ENCODE measurements around the gene MRPL16.

The MRPL16 gene

DNA sequence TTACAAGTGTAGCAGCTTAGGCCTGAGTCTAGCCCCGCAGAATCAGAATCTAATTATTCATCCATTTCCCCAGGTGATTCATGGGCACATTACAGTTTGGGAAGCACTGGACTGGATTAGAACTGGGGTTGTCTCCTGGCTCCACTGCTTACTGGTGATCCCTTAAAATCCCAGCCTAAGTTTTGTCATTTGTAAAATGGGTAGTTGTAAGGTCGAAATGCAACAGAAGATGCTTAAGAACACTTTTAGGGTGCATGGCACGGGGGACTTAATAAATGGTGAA, 54.1 kb downstream of the MRPL16 start:
- TF ChIP-seq ZNF558 (tag by site-specific recombination; IDR thresholded peaks at IDR 0.05): no peak
- TF ChIP-seq MYNN (tag by site-specific recombination; IDR thresholded peaks at IDR 0.05; ENCODE audit: borderline replicate concordance): no peak
- TF ChIP-seq ZNF121 (tag by site-specific recombination; IDR thresholded peaks at IDR 0.05): no peak
- TF ChIP-seq ZBTB26 (tag by site-specific recombination; optimal IDR thresholded peaks at IDR 0.05): no peak
- TF ChIP-seq KLF7 (tag by site-specific recombination; IDR thresholded peaks at IDR 0.05; ENCODE audit: borderline replicate concordance): no peak
- no peak for TF ChIP-seq RBAK (tag by site-specific recombination; IDR thresholded peaks at IDR 0.05)
- no peak for TF ChIP-seq ZNF350 (tag by site-specific recombination; IDR thresholded peaks at IDR 0.05)
- TF ChIP-seq ZNF18 (tag by site-specific recombination; IDR thresholded peaks at IDR 0.05): no peak
- TF ChIP-seq SP3 (tag by site-specific recombination; IDR thresholded peaks at IDR 0.05): no peak
- Histone ChIP-seq H3K36me3 (ENCODE audit: control insufficient read depth in 2 of 2, insufficient read depth in 1 of 2, low read length in 2 of 2) (peaks cover 0 to 12% of the 10 kb centered on the region in 2 experiments; a peak in 1 of 3 replicates), H3K4me1 (ENCODE audit: control insufficient read depth, insufficient read depth, low read length) (no peaks in the 10 kb centered on the region), H3K4me3 (ENCODE audit: low read depth, low read length) (peak overlapping the region; percentile 9; the same call in 1 of the 2 replicates), H3K9me3 (ENCODE audit: control insufficient read depth, insufficient read depth, low read depth, low read length) (no peaks in the 10 kb centered on the region), H3K27ac (ENCODE audit: extremely low read depth, low read depth, low read length) (no peak overlapping the region)
- POLR2A ChIA-PET: interaction anchor here (0.5 to 2.7 kb wide), 6 partner anchors 20 to 100 kb away, joined by 4 to 28 read pairs (median 16); partner anchors contain the start of genes MRPL16 and PATL1
- CTCF ChIA-PET: interaction anchor here (6.9 kb wide), 1 partner anchor 44 kb away, joined by 110 read pairs; no protein-coding TSS in a partner anchor

All from HEK293 (cell line).